HepG2 (cell line): Measurements from ENCODE around the gene GLT1D1. TPM values are rescaled to one million over a fixed set of nuclear protein-coding genes. Genes with fewer than 3 reads are reported as not detected.
A peak's percentile ranks its signal among the peaks of the same experiment; 100 is the strongest.

ENCODE experiments used
- GABPB1 ChIP-seq: IDR thresholded peaks from 2 replicates; pipeline ENCODE4 v1.6.1; 2016; ENCODE audit warnings: mild to moderate bottlenecking, missing genetic modification reagents, moderate library complexity, missing compliant biosample characterization
- MAZ ChIP-seq, 2 experiments: sonication (generic) in 1 of 2; formaldehyde crosslinking in 1 of 2; IDR thresholded peaks; 2 replicates each; pipeline versions ENCODE4 v1.5.0 to v1.6.1; 2012 to 2020; ENCODE audit warnings: low read depth in 2 of 2, mild to moderate bottlenecking in 2 of 2, borderline replicate concordance in 1 of 2, improper control_type of control experiment in 1 of 2, low read length in 1 of 2, missing genetic modification reagents in 1 of 2, moderate library complexity in 1 of 2
- POLR2A ChIP-seq, 2 experiments: IDR thresholded peaks; 2 replicates each; pipeline ENCODE4 v1.6.1; 2011; ENCODE audit warnings: low read depth in 2 of 2, low read length in 2 of 2, mild to moderate bottlenecking in 1 of 2, moderate library complexity in 1 of 2; ENCODE audit not compliant: insufficient read depth in 1 of 2
- PRMT3 ChIP-seq: sonication (generic); formaldehyde crosslinking; IDR thresholded peaks from 2 replicates; pipeline ENCODE4 v1.8.1; 2022; ENCODE audit warnings: low read depth, mild to moderate bottlenecking, moderate library complexity, missing genetic modification reagents, borderline replicate concordance
- ZNF382 ChIP-seq: sonication (generic); formaldehyde crosslinking; IDR thresholded peaks from 2 replicates; pipeline ENCODE4 v1.5.0; 2020; ENCODE audit warnings: missing genetic modification reagents, mild to moderate bottlenecking, borderline replicate concordance
- ZNF567 ChIP-seq: sonication (generic); formaldehyde crosslinking; IDR thresholded peaks from 2 replicates; pipeline ENCODE4 v1.8.1; 2023; ENCODE audit warnings: mild to moderate bottlenecking, missing genetic modification reagents, borderline replicate concordance
- polyA plus RNA-seq, 8 experiments: library from polyadenylated mRNA; depleted of rRNA in 3 of 8; stranded (reverse) in 7 of 8; unstranded in 1 of 8; fragments of >200 nt; fragmentation: Illumina TruSeq in 4 of 8; extraction: Trizol in 4 of 8; gene quantifications; 2 replicates each; pipeline versions ENCODE4 v1.2.1 to v1.2.3, GENCODE V29; 2011 to 2016; ENCODE audit warnings: low read depth in 4 of 8, missing spikeins in 1 of 8, mixed read lengths in 1 of 8; ENCODE audit not compliant: insufficient read depth in 1 of 8
- total RNA-seq, 5 experiments: library from RNA; depleted of rRNA; stranded (reverse); fragments of >200 nt; fragmentation: Illumina TruSeq; extraction: Trizol; gene quantifications; 2 replicates each; pipeline ENCODE4 v1.2.3, GENCODE V29; 2016; ENCODE audit warnings: low read depth in 1 of 5
- TF ChIP-seq, protein P1 (sequence below): sonication (generic); formaldehyde crosslinking; IDR thresholded peaks from 2 replicates; pipeline ENCODE4 v1.4.0; 2020; ENCODE audit warnings: missing genetic modification reagents
- TF ChIP-seq, protein P2 (sequence below): sonication (generic); formaldehyde crosslinking; IDR thresholded peaks from 2 replicates; pipeline ENCODE4 v1.5.0; 2020; ENCODE audit warnings: mild to moderate bottlenecking, missing genetic modification reagents, moderate library complexity
- TF ChIP-seq, protein P3 (sequence below): sonication (generic); formaldehyde crosslinking; conservative IDR thresholded peaks from 2 replicates; pipeline ENCODE4 v1.8.1; 2023; ENCODE audit warnings: missing genetic modification reagents

The GLT1D1 gene
- total and polyA plus RNA-seq, 2 of the 13 experiments (the other 11 are each of a cell fraction or from before 2014, with no cell fraction given) = 0.09 to 0.17 TPM

DNA sequence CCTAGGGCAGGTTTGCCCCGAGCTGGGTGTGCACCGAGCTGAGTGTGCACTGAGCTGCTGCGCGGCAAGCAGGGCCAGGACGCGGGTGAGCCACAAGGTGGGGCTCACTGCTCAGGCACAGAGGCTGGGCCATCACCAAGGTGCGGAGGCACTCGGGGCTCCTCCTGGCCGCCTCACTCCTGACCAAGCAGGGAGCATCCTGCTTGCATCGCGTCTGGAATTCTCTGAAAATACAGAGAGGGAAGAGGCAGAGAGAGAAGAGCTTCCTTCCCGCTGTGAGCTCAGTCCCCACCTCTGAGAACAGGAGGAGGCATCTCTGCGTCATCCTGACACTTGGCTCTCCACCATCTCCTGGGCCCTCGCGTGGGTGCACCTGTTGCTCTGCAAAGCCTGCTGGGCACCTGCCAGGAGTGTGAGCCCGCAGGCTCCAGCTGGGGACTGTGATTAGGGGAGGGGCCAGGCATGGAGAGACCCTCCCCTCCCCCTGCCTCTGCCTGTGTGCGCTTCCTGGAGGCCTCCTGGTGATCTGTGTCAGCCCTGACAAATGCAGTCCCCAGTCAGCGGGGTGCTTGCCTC, 116.3 kb downstream of the GLT1D1 start (continued):
- TF ChIP-seq, protein P1, sequence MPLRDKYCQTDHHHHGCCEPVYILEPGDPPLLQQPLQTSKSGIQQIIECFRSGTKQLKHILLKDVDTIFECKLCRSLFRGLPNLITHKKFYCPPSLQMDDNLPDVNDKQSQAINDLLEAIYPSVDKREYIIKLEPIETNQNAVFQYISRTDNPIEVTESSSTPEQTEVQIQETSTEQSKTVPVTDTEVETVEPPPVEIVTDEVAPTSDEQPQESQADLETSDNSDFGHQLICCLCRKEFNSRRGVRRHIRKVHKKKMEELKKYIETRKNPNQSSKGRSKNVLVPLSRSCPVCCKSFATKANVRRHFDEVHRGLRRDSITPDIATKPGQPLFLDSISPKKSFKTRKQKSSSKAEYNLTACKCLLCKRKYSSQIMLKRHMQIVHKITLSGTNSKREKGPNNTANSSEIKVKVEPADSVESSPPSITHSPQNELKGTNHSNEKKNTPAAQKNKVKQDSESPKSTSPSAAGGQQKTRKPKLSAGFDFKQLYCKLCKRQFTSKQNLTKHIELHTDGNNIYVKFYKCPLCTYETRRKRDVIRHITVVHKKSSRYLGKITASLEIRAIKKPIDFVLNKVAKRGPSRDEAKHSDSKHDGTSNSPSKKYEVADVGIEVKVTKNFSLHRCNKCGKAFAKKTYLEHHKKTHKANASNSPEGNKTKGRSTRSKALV = no peak
- TF ChIP-seq, protein P2, sequence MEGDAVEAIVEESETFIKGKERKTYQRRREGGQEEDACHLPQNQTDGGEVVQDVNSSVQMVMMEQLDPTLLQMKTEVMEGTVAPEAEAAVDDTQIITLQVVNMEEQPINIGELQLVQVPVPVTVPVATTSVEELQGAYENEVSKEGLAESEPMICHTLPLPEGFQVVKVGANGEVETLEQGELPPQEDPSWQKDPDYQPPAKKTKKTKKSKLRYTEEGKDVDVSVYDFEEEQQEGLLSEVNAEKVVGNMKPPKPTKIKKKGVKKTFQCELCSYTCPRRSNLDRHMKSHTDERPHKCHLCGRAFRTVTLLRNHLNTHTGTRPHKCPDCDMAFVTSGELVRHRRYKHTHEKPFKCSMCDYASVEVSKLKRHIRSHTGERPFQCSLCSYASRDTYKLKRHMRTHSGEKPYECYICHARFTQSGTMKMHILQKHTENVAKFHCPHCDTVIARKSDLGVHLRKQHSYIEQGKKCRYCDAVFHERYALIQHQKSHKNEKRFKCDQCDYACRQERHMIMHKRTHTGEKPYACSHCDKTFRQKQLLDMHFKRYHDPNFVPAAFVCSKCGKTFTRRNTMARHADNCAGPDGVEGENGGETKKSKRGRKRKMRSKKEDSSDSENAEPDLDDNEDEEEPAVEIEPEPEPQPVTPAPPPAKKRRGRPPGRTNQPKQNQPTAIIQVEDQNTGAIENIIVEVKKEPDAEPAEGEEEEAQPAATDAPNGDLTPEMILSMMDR (CRISPR knock-in tag) = peak; percentile 88
- TF ChIP-seq MAZ (IDR thresholded peaks at IDR 0.05; ENCODE audit: borderline replicate concordance, low read depth, low read length) (no peak), MAZ (CRISPR knock-in tag; IDR thresholded peaks at IDR 0.05; ENCODE audit: low read depth) (no peak), GABPB1 (CRISPR knock-in tag) (0 out of 2 replicates have a peak, but pooled peaks have one; percentile 18), POLR2A (IDR thresholded peaks at IDR 0.05; ENCODE audit: insufficient read depth in 1 of 2, low read depth in 2 of 2, low read length in 2 of 2) (no peak), PRMT3 (CRISPR knock-in tag) (no peak), ZNF382 (no peak), ZNF567 (no peak)
- TF ChIP-seq, protein P3, sequence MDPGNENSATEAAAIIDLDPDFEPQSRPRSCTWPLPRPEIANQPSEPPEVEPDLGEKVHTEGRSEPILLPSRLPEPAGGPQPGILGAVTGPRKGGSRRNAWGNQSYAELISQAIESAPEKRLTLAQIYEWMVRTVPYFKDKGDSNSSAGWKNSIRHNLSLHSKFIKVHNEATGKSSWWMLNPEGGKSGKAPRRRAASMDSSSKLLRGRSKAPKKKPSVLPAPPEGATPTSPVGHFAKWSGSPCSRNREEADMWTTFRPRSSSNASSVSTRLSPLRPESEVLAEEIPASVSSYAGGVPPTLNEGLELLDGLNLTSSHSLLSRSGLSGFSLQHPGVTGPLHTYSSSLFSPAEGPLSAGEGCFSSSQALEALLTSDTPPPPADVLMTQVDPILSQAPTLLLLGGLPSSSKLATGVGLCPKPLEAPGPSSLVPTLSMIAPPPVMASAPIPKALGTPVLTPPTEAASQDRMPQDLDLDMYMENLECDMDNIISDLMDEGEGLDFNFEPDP (CRISPR knock-in tag) = no peak
